IMR-90 (cell line): ENCODE data around the gene ATF5.

ENCODE experiments used
- BHLHE40 ChIP-seq: fragments of 150-350 bp; IDR thresholded peaks from 2 replicates; pipeline ENCODE4 v1.6.1; 2016; ENCODE audit warnings: mild to moderate bottlenecking, low read depth, low read length
- CEBPB ChIP-seq: IDR thresholded peaks from 2 replicates; pipeline ENCODE4 v1.6.1; 2012; ENCODE audit warnings: low read depth, low read length, improper control_type of control experiment
- FOS ChIP-seq: fragments of 150-350 bp; IDR thresholded peaks from 2 replicates; pipeline ENCODE4 v1.6.1; 2016; ENCODE audit warnings: low read depth, low read length
- MAFK ChIP-seq: IDR thresholded peaks from 2 replicates; pipeline ENCODE4 v1.6.1; 2012; ENCODE audit warnings: low read depth, low read length, improper control_type of control experiment
- MAZ ChIP-seq: IDR thresholded peaks from 2 replicates; pipeline ENCODE4 v1.6.1; 2012; ENCODE audit warnings: low read depth, mild to moderate bottlenecking, low read length, improper control_type of control experiment, moderate library complexity, borderline replicate concordance
- MXI1 ChIP-seq: IDR thresholded peaks from 2 replicates; pipeline ENCODE4 v1.6.1; 2012; ENCODE audit warnings: low read depth, mild to moderate bottlenecking, low read length, moderate library complexity, borderline replicate concordance
- POLR2A ChIP-seq: IDR thresholded peaks from 2 replicates; pipeline ENCODE4 v1.6.1; 2012; ENCODE audit warnings: mild to moderate bottlenecking, low read depth, low read length
- RCOR1 ChIP-seq: IDR thresholded peaks from 2 replicates; pipeline ENCODE4 v1.6.1; 2012; ENCODE audit warnings: mild to moderate bottlenecking, low read length, improper control_type of control experiment; ENCODE audit not compliant: insufficient replicate concordance
- SMC3 ChIP-seq: fragments of 150-350 bp; IDR thresholded peaks from 2 replicates; pipeline ENCODE4 v1.6.1; 2016; ENCODE audit warnings: low read depth, mild to moderate bottlenecking, antibody characterized with exemption, low read length, moderate library complexity
- TF ChIP-seq, protein P1 (sequence below): conservative IDR thresholded peaks from 2 replicates; pipeline ENCODE4 v1.5.1; 2012; ENCODE audit warnings: mild to moderate bottlenecking, low read depth, low read length, improper control_type of control experiment
- TF ChIP-seq, protein P2 (sequence below): fragments of 150-350 bp; IDR thresholded peaks from 2 replicates; pipeline ENCODE4 v1.6.1; 2017; ENCODE audit warnings: mild to moderate bottlenecking, antibody characterized with exemption, low read length, low read depth
- TF ChIP-seq, protein P3 (sequence below): fragments of 150-350 bp; IDR thresholded peaks from 2 replicates; pipeline ENCODE4 v1.6.1; 2016; ENCODE audit warnings: low read depth, mild to moderate bottlenecking, low read length, moderate library complexity, borderline replicate concordance

DNA sequence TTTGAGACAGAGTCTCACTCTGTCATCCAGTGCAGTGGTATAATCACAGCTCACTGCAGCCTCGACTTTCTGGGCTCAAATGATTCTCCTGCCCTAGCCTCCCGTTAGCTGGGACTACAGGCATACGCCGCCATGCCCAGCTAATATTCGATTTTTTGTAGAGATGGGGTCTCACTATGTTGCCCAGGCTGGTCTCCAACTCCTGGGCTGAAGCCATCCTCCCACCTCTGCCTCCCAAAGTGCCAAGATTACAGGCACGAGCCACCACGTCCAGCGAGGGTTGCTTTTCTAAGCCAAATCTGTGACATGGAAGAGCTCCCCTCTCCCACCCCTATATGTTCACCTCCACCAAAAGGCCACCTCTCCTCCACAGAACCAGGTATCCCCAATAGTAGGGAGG lies 10.9 kb upstream of the ATF5 start:
- no peak for TF ChIP-seq MAZ
- TF ChIP-seq, protein P1, sequence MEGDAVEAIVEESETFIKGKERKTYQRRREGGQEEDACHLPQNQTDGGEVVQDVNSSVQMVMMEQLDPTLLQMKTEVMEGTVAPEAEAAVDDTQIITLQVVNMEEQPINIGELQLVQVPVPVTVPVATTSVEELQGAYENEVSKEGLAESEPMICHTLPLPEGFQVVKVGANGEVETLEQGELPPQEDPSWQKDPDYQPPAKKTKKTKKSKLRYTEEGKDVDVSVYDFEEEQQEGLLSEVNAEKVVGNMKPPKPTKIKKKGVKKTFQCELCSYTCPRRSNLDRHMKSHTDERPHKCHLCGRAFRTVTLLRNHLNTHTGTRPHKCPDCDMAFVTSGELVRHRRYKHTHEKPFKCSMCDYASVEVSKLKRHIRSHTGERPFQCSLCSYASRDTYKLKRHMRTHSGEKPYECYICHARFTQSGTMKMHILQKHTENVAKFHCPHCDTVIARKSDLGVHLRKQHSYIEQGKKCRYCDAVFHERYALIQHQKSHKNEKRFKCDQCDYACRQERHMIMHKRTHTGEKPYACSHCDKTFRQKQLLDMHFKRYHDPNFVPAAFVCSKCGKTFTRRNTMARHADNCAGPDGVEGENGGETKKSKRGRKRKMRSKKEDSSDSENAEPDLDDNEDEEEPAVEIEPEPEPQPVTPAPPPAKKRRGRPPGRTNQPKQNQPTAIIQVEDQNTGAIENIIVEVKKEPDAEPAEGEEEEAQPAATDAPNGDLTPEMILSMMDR: no peak
- no peak for TF ChIP-seq POLR2A
- TF ChIP-seq, protein P2, sequence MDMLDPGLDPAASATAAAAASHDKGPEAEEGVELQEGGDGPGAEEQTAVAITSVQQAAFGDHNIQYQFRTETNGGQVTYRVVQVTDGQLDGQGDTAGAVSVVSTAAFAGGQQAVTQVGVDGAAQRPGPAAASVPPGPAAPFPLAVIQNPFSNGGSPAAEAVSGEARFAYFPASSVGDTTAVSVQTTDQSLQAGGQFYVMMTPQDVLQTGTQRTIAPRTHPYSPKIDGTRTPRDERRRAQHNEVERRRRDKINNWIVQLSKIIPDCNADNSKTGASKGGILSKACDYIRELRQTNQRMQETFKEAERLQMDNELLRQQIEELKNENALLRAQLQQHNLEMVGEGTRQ: no peak
- TF ChIP-seq CEBPB: no peak
- no peak for TF ChIP-seq MXI1
- no peak for TF ChIP-seq MAFK
- no peak for TF ChIP-seq BHLHE40
- no peak for TF ChIP-seq SMC3
- TF ChIP-seq FOS: no peak
- TF ChIP-seq, protein P3, sequence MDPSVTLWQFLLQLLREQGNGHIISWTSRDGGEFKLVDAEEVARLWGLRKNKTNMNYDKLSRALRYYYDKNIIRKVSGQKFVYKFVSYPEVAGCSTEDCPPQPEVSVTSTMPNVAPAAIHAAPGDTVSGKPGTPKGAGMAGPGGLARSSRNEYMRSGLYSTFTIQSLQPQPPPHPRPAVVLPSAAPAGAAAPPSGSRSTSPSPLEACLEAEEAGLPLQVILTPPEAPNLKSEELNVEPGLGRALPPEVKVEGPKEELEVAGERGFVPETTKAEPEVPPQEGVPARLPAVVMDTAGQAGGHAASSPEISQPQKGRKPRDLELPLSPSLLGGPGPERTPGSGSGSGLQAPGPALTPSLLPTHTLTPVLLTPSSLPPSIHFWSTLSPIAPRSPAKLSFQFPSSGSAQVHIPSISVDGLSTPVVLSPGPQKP: no peak
- TF ChIP-seq RCOR1: no peak
